Neural progenitor cell (in vitro differentiated cells): Measurements from ENCODE around the gene ZFAND3. TPM values are rescaled to one million over a fixed set of nuclear protein-coding genes. Genes with fewer than 3 reads are reported as not detected.

Experiments used
- DNase-seq: peaks from one replicate; pipeline ENCODE4 v3.0.0-alpha.2; 2016; ENCODE audit warnings: low spot score
- H2AFZ ChIP-seq: fragments of 200-600 bp; sonication (generic); replicated peaks from 2 replicates; pipeline ENCODE4 v1.6.1; 2016; ENCODE audit warnings: antibody characterized with exemption
- H3F3A ChIP-seq: fragments of 200-600 bp; sonication (generic); 2 replicates; pipeline ENCODE4 v1.6.1; 2016; ENCODE audit warnings: antibody characterized with exemption, low read depth
- H3K27ac ChIP-seq: fragments of 200-600 bp; sonication (generic); 2 replicates; pipeline ENCODE4 v1.5.1; 2016; ENCODE audit warnings: mild to moderate bottlenecking
- H3K27me3 ChIP-seq: fragments of 200-600 bp; sonication (generic); 2 replicates; pipeline ENCODE4 v1.6.1; 2016; ENCODE audit warnings: mild to moderate bottlenecking, moderate library complexity
- H3K36me3 ChIP-seq: fragments of 200-600 bp; sonication (generic); 2 replicates; pipeline ENCODE4 v1.5.1; 2016
- H3K4me1 ChIP-seq: fragments of 200-600 bp; sonication (generic); 2 replicates; pipeline ENCODE4 v1.6.1; 2016; ENCODE audit warnings: mixed run types
- H3K4me2 ChIP-seq: fragments of 200-600 bp; sonication (generic); 2 replicates; pipeline ENCODE4 v1.6.1; 2016
- H3K4me3 ChIP-seq: fragments of 200-600 bp; sonication (generic); 2 replicates; pipeline ENCODE4 v1.5.1; 2016
- H3K79me2 ChIP-seq: fragments of 200-600 bp; sonication (generic); 2 replicates; pipeline ENCODE4 v1.6.1; 2016; ENCODE audit warnings: low read depth
- H3K9ac ChIP-seq: fragments of 200-600 bp; sonication (generic); 2 replicates; pipeline ENCODE4 v1.6.1; 2016
- H3K9me3 ChIP-seq: fragments of 200-600 bp; sonication (generic); 2 replicates; pipeline ENCODE4 v1.5.1; 2016; ENCODE audit warnings: low read depth
- H4K20me1 ChIP-seq: fragments of 200-600 bp; sonication (generic); 2 replicates; pipeline ENCODE4 v1.6.1; 2016; ENCODE audit warnings: low read depth
- H3K27ac Mint-ChIP-seq: 3 replicates; pipeline ENCODE4 v1.8.0; 2021; ENCODE audit warnings: mixed read lengths
- H3K27me3 Mint-ChIP-seq: 2 replicates; pipeline ENCODE4 v1.8.0; 2022; ENCODE audit warnings: low read depth, mild to moderate bottlenecking, inconsistent platforms, moderate library complexity, mixed read lengths; ENCODE audit not compliant: insufficient read depth
- H3K36me3 Mint-ChIP-seq: 3 replicates; pipeline ENCODE4 v1.8.0; 2021; ENCODE audit warnings: mixed read lengths
- H3K4me1 Mint-ChIP-seq: 3 replicates; pipeline ENCODE4 v1.8.0; 2021; ENCODE audit warnings: mixed read lengths
- H3K4me3 Mint-ChIP-seq: 3 replicates; pipeline ENCODE4 v1.8.0; 2021; ENCODE audit warnings: mild to moderate bottlenecking, moderate library complexity, mixed read lengths
- H3K9me3 Mint-ChIP-seq: 3 replicates; pipeline ENCODE4 v1.8.0; 2020; ENCODE audit warnings: mixed read lengths
- EZH2 ChIP-seq: fragments of 200-600 bp; sonication (generic); IDR thresholded peaks from 2 replicates; pipeline ENCODE4 v1.6.1; 2017; ENCODE audit warnings: antibody characterized with exemption, mild to moderate bottlenecking, moderate library complexity
- EZH2phosphoT487 ChIP-seq: fragments of 200-600 bp; sonication (generic); IDR thresholded peaks from 2 replicates; pipeline ENCODE4 v1.6.1; 2017; ENCODE audit warnings: antibody characterized with exemption
- total RNA-seq: library from RNA; depleted of rRNA; stranded (reverse); fragments of >200 nt; gene quantifications from 2 replicates; pipeline ENCODE4 v1.2.3, GENCODE V29; 2015; ENCODE audit warnings: low replicate concordance
- TF ChIP-seq, protein P1 (sequence below): fragments of 200-600 bp; sonication (generic); IDR thresholded peaks from 2 replicates; pipeline ENCODE4 v1.5.1; 2017; ENCODE audit warnings: antibody characterized with exemption, mild to moderate bottlenecking

The ZFAND3 gene
- total RNA-seq, 1 donor from 2014 or later, result 24.3 TPM

- H2AFZ ChIP-seq, result no peak overlapping the region
- H3K9ac ChIP-seq, result no peak overlapping the region
- H3K27ac ChIP-seq, result no peak overlapping the region
- Mint-ChIP-seq H3K27ac (no peak overlapping the region), H3K27me3 (no peaks in the 10 kb centered on the region), H3K4me1 (peaks cover 11% of the 10 kb centered on the region), H3K36me3 (peaks cover 3% of the 10 kb centered on the region), H3K9me3 (peaks cover 13% of the 10 kb centered on the region), H3K4me3 (no peak overlapping the region)
- no peaks in the 10 kb centered on the region for H3F3A ChIP-seq
- H3K36me3 ChIP-seq, result peaks cover under 1% of the 10 kb centered on the region
- peaks cover 2% of the 10 kb centered on the region for H3K9me3 ChIP-seq
- no peaks in the 10 kb centered on the region for H3K27me3 ChIP-seq
- H3K4me2 ChIP-seq, result no peak overlapping the region
- peaks cover 99% of the 10 kb centered on the region for H3K79me2 ChIP-seq
- DNase-seq, result no peak
- peaks cover 20% of the 10 kb centered on the region for H3K4me1 ChIP-seq
- peaks cover 56% of the 10 kb centered on the region for H4K20me1 ChIP-seq
- no peak overlapping the region for H3K4me3 ChIP-seq
- TF ChIP-seq, protein P1, sequence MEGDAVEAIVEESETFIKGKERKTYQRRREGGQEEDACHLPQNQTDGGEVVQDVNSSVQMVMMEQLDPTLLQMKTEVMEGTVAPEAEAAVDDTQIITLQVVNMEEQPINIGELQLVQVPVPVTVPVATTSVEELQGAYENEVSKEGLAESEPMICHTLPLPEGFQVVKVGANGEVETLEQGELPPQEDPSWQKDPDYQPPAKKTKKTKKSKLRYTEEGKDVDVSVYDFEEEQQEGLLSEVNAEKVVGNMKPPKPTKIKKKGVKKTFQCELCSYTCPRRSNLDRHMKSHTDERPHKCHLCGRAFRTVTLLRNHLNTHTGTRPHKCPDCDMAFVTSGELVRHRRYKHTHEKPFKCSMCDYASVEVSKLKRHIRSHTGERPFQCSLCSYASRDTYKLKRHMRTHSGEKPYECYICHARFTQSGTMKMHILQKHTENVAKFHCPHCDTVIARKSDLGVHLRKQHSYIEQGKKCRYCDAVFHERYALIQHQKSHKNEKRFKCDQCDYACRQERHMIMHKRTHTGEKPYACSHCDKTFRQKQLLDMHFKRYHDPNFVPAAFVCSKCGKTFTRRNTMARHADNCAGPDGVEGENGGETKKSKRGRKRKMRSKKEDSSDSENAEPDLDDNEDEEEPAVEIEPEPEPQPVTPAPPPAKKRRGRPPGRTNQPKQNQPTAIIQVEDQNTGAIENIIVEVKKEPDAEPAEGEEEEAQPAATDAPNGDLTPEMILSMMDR, result no peak
- no peak for TF ChIP-seq EZH2
- no peak for TF ChIP-seq EZH2phosphoT487
Observed at GRCh38 chr6:37980222-37980595, 160.7 kb downstream of the ZFAND3 start.

- H3K9me3 Mint-ChIP-seq, result peaks cover 4% of the 10 kb centered on the region
- Histone ChIP-seq H3K79me2 (peaks cover 99% of the 10 kb centered on the region), H4K20me1 (peaks cover 70% of the 10 kb centered on the region), H3K4me2 (no peak overlapping the region), H3K9me3 (no peaks in the 10 kb centered on the region), H3K9ac (no peak overlapping the region), H3F3A (no peaks in the 10 kb centered on the region), H2AFZ (no peak overlapping the region), H3K36me3 (no peaks in the 10 kb centered on the region), H3K27ac (no peak overlapping the region), H3K27me3 (no peaks in the 10 kb centered on the region), H3K4me3 (no peak overlapping the region), H3K4me1 (peaks cover 20% of the 10 kb centered on the region)
- H3K4me1 Mint-ChIP-seq, result peaks cover 17% of the 10 kb centered on the region
- TF ChIP-seq, protein P1, result no peak
- H3K27me3 Mint-ChIP-seq, result no peaks in the 10 kb centered on the region
- no peaks in the 10 kb centered on the region for H3K36me3 Mint-ChIP-seq
- no peak overlapping the region for H3K27ac Mint-ChIP-seq
- no peak overlapping the region for H3K4me3 Mint-ChIP-seq
- DNase-seq, result no peak
Observed at GRCh38 chr6:37981626-37982025, 162.1 kb downstream of the ZFAND3 start.

DNA sequence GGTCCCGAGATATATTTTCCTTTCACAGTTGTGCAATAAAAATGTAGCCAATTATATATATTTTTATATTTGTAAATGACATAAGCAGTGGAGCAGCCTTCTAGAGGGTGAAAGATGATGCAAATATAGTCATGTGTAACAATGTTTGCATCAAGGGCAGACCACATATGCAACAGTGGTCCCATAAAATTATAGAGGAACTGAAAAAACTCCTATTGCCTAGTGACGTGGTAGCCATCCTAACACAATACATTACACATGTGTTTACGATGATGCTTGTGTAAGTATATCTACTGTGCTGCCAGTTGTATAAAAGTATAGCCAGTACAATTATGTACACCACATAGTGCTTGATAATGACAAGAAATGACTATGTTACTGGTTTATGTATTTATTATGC is 162.8 kb downstream of the ZFAND3 start:
- no peak overlapping the region for H3K9ac ChIP-seq
- H3K4me3 ChIP-seq, result no peak overlapping the region
- no peaks in the 10 kb centered on the region for H3K36me3 ChIP-seq
- peaks cover 99% of the 10 kb centered on the region for H3K79me2 ChIP-seq
- Mint-ChIP-seq H3K4me1 (peaks cover 24% of the 10 kb centered on the region), H3K9me3 (peaks cover 2% of the 10 kb centered on the region), H3K27me3 (no peaks in the 10 kb centered on the region), H3K4me3 (no peak overlapping the region), H3K27ac (no peak overlapping the region), H3K36me3 (no peaks in the 10 kb centered on the region)
- no peak overlapping the region for H3K27ac ChIP-seq
- peaks cover 75% of the 10 kb centered on the region for H4K20me1 ChIP-seq
- no peaks in the 10 kb centered on the region for H3F3A ChIP-seq
- TF ChIP-seq EZH2, result no peak
- no peak for TF ChIP-seq EZH2phosphoT487
- TF ChIP-seq, protein P1, result no peak
- no peak for DNase-seq
- no peak overlapping the region for H3K4me2 ChIP-seq
- peaks cover 24% of the 10 kb centered on the region for H3K4me1 ChIP-seq
- H3K9me3 ChIP-seq, result no peaks in the 10 kb centered on the region
- H3K27me3 ChIP-seq, result no peaks in the 10 kb centered on the region
- no peak overlapping the region for H2AFZ ChIP-seq
